Measurements from ENCODE around the gene PDCD1.
"Not testable (repeated sequence)": the region's sequence is repeated elsewhere in the genome, so short reads cannot be mapped to it uniquely, and the experiment has no call there.

The PDCD1 gene

DNA sequence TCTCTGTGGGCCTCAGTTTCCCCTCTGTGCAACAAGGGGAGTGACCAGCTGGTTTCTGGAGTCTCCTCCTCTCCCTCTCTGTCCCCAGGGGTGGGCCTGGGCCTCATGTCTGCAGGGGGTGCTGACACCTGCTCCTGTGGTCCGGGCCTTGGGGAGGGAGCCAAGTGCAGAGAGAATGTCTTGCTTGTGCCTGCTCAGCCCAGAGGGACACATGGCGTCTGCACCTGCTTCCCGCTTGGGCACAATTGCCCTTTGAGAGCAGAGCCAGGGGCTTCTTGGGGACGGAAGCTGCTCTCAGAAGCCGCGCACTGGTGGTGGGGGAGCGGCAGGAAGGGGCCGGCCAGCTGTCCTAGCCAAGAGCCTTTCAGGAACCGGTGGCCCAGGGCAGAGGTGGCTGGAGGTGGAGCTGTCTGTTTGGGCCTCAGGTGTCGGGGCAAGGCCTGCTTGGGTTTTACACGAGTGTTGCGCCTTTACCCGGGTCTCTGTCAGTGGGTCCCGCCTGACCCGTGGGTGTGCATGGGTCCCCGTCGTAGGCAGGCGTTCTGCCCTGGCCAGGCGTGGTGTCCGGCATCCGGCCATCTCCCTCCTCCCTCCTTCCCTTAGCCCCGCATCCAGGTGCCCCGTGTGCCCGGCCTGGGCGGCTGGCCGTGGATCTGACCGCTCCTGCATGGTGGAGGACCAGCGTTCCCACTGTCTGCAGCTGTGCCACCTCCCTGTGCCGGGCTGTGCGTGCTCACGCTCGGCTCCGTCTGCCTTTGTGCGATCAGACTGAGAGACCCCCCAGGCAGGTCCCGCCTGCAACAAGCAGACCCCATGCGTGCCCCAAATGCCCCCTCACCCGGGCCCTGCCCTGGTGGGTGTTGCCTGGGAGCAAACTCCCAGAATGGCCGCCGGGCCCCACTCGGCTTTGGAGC, 45.7 kb downstream of the PDCD1 start:
- DNase-seq: no peak

DNA sequence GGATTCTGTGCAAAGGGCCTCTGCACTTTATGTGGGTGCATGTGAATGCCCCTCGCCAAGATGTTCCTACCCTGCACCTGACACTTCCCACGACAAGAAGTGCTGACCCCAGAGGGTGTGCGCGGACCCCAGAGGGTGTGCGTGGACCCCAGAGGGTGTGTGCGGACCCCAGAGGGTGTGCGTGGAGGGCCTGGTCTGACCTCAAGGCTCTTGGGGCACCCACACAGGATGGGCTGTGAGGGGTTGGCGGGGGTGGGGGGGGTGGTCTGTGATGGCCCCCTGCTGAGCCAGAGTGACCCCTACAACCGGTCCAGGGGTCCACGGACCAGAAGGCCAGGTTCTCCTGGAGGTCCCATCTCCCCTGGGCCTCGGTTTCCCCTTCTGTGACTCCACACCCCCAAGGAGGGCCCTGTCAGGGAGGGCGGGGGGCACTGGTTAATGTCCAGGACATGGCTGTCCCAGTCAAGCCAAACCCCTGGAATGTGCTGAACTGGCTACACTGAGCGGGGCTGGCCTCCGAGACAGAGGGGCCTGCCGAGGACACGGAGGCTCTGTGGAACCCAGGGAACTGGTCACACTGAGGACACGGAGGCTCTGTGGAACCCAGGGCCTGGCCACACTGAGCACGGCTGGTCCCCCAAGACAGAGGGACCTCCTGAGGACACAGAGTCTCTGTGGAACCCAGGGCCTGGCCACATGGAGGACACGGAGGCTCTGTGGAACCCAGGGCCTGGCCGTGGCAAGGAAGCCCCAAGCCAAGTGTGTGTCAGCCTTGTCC, 46.6 kb downstream of the PDCD1 start:
- no peak for DNase-seq

DNA sequence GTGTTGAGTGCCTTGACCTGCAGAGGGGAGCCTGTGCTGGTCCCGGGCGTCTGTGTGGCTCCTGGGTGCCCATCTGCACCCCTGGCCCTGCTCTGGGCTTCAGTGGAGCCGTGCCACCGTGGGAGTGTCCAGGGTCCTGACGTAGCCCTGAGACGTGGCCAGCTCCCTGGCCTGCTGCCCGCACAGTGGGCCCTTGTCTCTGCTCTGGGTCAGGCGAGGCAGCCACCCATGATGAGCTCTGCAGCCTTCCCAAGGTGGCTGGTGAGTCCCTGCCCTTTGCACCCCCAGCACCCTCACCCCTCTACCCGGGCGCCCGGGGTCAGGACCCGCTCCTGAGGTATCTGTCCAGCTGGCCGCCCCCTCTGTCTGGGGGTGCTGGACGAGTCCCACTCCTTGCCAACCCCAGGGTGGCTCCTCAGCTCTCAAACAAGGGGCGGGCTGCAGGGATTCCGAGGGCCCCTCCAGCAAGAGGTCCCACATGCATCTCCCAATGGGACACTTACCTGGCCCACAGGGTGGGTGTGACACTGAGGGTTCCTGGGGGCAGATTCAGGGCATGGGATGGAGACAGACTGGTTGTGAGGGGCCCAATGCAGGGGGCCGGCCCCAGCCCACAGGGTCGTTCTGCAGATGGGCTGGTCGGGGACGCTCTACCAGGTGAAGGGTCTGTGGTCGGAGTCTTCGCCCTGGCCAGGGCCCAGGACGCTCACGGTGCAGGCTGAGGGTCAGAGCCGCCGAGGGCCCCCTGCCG, 47.3 kb downstream of the PDCD1 start:
- DNase-seq: no peak

DNA sequence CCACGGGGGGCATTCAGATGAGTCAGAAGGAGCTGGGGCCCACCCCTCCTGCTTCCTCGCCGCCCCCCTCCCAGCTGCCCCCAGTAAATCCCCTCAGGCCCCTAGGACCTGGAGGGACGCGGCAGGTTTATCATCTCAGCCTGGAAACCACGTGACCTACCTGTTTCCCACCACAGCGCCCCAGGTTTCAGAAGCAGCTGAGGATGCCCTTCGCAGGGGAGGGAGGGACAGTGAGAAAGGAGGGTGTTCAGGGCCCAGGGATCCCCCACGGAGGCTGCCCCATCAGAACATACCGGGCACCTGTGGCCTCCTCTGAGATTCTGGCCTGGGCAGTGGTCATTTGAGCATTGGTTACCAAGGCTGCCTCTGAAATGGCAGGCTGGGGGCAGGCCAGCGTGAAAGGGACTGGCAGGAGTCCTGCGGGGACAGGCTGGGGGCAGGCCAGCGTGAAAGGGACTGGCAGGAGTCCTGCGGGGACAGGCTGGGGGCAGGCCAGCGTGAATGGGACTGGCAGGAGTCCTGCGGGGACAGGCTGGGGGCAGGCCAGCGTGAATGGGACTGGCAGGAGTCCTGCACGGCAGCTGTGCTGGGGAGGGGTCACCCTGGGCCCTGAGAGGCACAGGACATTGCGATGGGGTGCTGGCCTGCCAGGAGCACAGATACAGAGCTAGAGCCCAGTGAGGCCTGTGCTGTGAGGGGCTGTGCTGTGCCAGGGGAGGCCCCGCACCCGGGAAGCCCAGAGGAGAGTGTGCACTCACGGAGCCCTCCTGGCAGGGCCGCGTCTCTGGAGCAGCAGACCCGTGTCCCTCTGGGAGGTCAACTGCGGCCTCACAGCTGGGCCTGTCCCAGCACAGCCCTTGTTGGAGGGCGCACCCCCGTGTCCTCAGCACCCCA, 48.1 kb downstream of the PDCD1 start:
- no peak for DNase-seq

DNA sequence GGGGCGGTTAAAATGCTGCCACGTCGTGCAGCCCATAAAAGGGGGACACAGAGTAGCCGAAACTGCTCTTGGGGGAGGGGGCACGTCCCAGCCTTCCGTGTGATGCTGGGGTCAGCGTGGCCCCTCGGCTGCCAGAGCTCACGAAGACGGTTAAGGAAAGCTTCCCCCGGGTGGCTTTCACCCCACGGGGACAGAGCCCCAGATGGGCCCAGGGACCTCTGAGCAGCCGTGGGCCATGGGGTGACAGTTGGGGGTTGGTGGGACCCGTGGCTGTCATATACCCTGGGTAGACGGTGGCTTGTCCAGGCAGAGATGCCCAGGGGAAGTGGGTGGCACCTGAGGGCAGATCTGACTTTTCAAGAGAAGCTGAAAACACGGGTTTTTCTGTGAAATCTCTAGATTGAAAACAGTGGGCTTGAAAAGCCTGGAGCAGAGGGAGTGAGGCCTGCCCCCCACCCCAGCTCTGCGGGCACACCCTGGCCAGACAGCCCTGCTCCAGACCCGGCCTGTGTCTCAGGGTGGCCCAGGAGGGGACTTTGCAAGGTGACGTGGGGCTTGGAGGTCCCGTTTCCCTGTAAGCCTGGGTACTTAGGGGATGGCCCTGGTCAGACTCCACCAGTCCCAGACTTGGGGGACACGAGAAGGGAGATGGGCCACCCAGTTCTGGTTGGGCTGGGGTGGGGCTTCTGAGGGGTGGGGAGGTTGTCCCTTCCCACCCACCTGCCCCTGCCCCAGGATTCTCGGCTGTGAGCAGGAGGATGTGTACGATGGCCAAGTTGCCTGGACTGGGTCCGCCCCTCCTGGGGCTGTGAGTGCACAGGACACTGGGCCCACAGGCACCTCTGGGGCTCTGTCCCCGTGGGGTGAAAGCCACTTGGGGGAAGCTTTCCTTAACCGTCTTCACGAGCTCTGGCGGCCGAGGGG, 49.0 kb downstream of the PDCD1 start:
- DNase-seq: no peak

DNA sequence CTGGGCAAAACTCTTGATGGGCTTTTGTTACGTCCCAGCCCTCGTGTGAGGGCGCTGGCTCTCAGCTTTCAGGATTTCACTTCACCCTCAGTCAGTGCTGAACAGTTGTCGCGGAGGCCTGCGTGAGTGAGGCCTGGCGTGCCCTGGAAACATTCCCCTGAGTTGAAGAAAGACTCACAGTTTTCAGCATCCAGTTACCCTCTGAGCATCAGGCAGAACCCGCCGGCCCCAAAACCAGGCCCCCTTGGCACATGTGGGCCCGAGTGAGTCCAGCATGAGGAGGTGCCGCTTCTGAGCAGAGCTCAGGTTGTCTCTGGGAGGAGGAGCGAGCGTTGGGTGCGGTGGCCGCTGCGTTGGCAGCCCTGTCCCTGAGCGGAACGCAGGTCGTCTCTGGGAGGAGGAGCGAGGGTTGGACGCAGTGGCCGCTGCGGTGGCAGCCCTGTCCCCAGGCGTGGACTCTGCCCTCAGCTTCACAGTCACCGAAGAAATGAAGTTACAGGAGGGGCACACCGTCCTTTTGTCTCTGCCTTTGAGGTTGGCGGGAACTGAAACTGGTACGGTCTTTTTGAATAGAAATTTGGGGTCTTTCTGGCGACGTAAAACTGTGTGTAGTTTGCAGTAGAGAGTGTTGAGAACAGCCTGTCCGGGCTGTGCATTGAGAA, 49.8 kb downstream of the PDCD1 start, which contains the start of gene NEU4:
Gene NEU4 (plus strand): TSS at position 473 of the 662 bp plus-strand sequence. CDS start 5,292 bp downstream, outside the sequence.
- no peak for DNase-seq

DNA sequence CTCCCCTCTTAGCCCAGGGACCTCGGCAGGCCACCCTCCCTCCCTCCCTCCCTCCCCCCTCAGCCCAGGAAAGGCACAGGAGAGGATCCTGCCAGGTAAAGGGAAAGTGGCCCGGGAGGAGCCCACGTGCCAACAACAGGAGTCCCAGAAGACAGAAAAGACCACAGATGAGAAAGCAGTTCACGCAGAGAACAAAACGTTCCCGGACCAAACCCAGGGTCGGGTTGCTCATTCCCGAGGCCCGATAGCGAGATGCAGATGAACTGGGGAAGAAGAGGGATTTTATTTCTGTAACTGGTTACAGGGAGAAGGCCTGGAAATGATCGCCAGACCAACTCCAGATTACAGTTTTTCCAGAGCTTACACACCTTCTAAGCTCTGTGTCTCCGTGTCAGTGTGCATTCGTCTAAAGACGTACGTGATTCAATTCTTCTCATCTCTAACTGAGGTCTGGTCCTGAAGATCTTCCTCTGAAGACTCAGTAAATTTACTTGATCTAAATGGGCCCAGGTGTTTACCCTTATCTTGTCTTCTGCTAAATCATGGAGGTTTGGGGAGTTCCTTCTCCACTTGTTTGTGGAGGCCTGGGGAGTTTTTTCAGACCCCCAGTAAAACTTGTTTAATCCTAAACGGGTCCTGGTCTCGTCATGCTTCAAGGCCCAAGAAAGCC, 50.5 kb downstream of the PDCD1 start:
- DNase-seq: no peak

DNA sequence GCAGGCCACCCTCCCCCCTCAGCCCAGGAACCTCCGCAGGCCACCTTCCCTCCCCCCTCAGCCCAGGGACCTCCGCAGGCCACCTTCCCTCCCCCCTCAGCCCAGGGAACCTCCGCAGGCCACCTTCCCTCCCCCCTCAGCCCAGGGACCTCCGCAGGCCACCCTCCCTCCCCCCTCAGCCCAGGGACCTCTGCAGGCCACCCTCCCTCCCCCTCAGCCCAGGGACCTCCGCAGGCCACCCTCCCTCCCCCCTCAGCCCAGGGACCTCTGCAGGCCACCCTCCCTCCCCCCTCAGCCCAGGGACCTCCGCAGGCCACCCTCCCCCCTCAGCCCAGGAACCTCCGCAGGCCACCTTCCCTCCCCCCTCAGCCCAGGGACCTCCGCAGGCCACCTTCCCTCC, 52.5 kb downstream of the PDCD1 start:
- DNase-seq: not testable (repeated sequence)

DNA sequence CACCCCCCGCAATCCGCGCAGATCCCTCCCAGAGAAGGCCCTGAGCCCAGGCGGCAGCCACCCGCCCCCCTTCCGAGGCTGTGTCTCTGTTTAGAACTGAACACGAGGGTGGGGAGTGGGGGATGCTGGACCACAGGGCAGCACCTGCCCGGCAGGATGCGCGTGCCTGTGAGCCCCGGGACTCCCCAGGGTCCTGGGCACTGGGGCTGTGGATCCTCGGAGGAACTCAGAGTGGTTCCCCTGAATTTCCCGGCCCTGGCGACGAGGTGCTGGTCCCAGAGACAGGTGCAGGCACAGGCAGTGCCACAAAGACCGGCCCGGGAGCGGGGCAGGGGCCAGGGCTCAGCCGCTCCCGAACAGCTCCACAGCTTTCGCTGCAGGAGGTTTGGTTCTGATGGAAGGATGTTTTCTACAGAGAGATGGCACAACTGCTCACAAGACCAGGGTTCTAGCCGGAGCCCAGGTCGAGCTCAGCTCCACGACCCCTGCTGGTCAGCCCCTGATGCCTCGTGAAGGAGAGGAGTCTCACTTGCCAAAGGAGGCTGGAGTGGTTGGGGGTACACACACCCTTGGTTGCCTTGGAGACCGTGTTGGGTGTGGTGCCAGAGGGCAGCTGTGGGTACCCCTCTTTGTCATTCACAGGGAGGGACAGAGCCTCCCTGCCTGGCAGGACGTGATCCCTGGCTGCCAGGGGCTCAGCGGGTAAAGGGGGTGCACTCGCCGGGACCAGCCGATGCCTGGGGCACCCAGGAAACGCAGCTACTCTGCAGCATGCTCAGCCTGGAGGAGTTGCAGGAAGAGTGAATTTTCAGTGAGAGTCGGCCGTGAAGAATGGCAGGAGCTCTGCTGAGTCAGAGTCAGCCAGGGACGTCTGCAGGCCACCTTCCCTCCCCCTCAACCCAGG, 54.1 kb downstream of the PDCD1 start:
- no peak for DNase-seq

DNA sequence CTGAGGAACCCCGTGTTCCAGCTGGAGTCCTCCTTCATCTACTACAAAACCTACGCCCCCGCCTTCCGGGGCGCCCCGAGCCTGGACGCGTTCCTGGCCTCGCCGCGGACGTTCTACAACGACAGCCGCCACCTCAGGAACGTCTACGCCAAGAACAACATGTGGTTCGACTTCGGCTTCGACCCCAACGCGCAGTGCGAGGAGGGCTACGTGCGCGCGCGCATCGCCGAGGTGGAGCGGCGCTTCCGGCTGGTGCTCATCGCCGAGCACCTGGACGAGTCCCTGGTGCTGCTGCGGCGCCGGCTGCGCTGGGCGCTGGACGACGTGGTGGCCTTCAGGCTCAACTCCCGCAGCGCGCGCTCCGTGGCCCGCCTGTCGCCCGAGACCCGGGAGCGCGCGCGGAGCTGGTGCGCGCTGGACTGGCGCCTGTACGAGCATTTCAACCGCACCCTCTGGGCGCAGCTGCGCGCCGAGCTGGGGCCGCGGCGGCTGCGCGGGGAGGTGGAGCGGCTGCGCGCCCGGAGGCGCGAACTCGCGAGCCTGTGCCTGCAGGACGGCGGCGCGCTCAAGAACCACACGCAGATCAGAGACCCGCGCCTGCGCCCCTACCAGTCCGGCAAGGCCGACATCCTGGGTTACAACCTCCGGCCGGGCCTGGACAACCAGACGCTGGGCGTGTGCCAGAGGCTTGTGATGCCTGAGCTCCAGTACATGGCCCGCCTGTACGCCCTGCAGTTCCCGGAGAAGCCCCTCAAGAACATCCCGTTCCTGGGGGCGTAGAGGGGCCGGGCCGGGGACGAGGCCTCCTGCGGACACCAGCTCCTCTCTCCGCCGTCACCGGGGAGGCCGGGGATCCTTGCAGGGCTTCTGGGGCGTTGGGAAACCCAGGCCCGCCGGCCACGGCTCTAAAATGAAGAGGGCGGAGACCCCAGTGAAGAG, 55.0 kb downstream of the PDCD1 start:
- peak; percentile 5 to 26 for DNase-seq

DNA sequence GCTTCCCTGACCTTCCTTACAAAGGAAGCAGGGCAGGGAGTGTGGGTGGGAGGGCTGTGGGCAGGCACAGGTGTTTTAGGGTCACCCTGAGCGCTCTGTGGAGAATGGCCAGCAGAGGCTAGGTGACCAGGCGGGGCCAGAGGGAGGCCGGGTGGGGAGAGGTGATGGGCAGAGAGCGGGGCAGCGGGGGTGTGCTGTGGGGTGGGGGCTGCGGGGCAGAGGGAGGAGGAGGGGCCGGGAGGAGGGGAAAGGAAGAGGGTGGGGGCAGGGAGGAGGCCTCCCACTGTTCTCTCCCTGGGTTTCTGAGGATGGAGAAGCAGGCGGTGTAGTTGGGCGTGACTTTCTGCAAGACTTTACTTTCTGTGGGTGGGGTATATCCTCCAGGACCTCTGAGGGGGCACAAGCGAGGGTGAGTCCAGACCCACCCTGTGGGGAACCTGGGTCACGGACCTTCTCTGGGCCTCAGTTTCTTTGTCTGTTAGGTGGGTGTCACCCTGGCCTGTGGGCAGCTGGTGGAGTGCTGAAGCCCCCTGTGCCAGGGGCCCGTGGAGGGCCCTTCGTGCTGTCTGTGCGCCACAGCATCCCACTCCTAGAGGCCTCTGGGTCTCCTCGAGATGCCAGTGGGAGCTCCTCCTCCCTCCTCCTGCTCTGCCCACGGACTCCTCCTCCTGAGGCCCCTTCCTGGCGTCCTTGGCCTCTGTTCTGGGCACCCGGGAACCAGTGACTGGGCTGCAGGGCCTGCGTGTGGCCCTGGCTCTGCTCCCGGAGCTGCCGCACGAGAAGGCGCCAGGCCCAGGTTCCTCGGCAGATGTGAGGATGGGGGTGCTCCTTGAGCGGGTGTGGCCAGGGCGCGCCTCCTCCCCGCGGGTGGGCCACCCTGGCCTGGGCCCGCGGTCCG, 56.0 kb downstream of the PDCD1 start:
- no peak for DNase-seq

DNA sequence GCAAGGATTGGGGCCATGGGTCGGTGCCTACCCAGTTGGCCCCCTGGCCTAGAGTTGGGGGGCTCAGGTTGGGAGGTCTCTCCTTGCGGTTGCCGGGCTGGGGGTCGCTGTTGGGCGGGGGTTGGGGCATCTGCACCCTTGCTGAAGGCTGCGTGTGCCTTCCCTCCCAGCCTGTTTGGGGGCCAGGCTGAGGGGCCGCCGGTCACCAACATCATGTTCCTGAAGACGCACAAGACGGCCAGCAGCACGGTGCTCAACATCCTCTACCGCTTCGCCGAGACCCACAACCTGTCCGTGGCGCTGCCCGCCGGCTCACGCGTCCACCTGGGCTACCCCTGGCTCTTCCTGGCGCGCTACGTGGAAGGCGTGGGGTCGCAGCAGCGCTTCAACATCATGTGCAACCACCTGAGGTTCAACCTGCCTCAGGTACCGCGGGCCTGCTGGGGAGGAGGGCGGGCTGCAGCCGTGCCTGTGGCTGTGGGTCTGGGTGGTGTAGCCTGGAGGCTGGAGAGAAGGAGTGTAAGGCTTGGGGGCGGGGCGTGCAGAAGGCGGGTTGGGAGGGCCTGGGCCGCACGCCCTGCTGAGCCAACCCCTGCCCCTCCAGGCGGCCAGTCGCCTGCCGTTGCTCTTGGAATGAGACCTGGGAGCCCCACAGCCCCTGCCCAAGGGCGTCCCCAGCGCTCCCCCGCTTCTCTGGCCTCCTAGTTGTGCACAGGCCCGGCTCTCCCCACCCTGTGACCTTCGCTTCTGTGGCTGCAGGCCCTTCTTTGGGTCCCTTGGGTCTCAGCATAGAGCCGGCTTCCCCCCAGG, 56.9 kb downstream of the PDCD1 start:
- DNase-seq: no peak

DNA sequence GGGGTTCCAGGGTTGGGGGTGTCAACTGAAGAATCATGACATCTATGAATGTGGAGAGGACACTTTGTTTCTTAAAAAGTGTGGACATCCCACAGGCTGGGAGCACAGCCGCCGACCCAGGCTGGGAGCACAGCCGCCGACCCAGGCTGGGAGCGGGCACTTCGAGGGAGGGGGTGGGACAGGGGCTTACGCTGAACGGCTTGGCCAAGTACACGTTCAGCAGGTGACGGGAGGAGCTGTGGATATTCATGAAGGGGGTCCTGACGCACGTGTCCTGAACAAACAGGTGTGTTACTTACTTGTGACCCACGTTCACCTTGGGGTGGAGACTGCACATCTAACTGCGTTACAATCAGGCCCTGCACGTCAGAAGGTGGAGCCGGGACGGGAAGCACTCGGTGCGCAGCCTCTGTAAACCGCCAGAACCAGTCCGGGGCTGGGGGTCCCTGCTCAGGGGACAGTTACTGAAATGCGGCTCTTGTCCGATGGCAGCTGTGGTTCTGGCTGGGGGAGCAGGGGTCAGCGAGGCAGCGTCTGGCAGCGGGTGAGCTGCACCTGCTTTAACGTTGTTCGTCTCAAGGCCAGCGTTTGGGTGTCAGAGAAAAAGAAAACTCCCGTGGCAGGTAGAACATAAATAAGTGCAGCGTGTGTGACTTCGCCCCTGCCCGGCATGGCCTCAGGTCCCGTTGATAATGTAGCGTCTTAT, 58.3 kb downstream of the PDCD1 start:
- DNase-seq: not testable (repeated sequence)
